ENCODE data around the gene ACOD1. TPM values are rescaled to one million over a fixed set of nuclear protein-coding genes. Genes with fewer than 3 reads are reported as not detected.
"Not testable (repeated sequence)": the region's sequence is repeated elsewhere in the genome, so short reads cannot be mapped to it uniquely, and the experiment has no call there.

Gene ACOD1
- not detected for polyA plus RNA-seq (2012; ENCODE audit: insufficient read depth, insufficient read length, low read depth)

DNA sequence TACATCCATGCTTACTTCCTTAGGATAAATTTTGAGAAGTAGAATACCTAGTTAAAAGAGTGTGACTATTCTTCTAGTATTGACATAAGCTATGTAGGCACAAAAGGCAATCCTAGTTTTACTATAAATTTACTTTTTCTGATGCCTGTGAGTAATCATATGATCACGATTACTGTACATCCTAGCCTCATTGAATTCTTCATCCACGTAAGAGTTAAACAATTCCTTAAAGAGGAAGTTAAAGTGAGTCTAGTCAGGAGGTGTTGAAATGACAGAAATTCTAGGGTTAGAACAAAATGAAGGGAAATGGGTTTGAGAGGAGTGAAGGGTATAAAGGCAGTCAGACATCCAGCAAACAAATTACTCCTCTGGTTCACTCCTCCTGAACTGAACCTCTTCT is at the start of gene ACOD1:
Gene ACOD1 (plus strand): TSS at position 363 of the 400 bp plus-strand sequence. CDS start 48 bp downstream, outside the sequence.
- no peaks in the 10 kb centered on the region for H3K9me3 ChIP-seq
- H3K36me3 ChIP-seq: no peaks in the 10 kb centered on the region
- H3K4me3 ChIP-seq (ENCODE audit: low read depth, low read length): no peak within 1 kb of the TSS
- no peaks in the 10 kb centered on the region; the same call in 1 of the 2 replicates for H3K27me3 ChIP-seq
- DNase-seq: no peak
- H3K4me1 ChIP-seq: no peaks in the 10 kb centered on the region
- TF ChIP-seq, protein P1, sequence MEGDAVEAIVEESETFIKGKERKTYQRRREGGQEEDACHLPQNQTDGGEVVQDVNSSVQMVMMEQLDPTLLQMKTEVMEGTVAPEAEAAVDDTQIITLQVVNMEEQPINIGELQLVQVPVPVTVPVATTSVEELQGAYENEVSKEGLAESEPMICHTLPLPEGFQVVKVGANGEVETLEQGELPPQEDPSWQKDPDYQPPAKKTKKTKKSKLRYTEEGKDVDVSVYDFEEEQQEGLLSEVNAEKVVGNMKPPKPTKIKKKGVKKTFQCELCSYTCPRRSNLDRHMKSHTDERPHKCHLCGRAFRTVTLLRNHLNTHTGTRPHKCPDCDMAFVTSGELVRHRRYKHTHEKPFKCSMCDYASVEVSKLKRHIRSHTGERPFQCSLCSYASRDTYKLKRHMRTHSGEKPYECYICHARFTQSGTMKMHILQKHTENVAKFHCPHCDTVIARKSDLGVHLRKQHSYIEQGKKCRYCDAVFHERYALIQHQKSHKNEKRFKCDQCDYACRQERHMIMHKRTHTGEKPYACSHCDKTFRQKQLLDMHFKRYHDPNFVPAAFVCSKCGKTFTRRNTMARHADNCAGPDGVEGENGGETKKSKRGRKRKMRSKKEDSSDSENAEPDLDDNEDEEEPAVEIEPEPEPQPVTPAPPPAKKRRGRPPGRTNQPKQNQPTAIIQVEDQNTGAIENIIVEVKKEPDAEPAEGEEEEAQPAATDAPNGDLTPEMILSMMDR (IDR thresholded peaks at IDR 0.05; ENCODE audit: low read depth, low read length): no peak

DNA sequence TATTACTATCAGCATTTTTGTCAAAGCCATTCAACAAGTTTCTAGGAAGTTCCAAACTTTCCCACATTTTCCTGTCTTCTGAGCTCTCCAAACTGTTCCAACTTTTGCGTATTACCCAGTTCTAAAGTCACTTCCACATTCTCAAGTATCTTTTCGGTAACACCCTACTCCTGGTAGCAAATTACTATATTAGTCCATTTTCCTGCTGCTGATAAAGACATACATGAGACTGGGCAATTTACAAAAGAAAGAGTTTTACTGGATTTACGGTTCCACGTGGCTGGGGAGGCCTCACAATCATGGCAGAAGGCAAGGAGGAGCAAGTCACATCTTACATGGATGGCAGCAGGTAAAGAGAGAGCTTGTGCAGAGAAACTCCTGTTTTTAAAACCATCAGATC is 49.2 kb upstream of the ACOD1 start:
- H3K27me3 ChIP-seq; H3K4me3 ChIP-seq (ENCODE audit: low read depth, low read length): not testable (repeated sequence)

DNA sequence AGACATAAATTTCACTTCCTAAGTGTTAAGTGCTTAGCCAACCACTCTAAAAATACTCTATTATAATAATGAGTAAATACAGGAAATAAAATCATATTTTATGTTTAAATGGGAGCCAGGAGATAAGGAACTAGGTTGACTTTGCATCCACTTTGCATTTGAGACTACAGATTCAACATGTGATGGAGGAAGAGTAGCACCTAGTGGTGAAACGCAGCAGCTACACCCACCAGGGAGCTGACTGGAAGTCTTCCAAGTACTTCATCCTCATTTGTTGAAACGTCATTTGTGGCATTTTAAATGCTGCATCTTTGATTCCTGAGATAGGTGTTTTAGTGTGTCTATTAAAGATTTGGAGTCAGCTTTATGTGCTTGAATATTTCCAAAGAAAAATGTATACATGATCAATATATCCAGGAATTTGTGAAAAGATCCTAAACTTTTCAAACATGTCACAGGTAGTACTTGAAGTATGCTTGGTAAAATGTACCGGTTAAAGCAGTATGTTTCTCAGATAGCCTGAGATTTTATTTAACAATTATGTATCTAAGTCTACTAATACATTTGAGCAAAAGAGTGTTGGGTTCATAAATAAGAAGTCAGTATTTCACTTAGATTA is 44.7 kb upstream of the ACOD1 start:
- peak; percentile 69 for DNase-seq
- no peaks in the 10 kb centered on the region for H3K9me3 ChIP-seq
- TF ChIP-seq, protein P1 (IDR thresholded peaks at IDR 0.05; ENCODE audit: low read depth, low read length): peak; percentile 100
- H3K4me1 ChIP-seq: no peaks in the 10 kb centered on the region
- no peaks in the 10 kb centered on the region for H3K36me3 ChIP-seq
- H3K27me3 ChIP-seq: no peaks in the 10 kb centered on the region
- no peak overlapping the region for H3K4me3 ChIP-seq (ENCODE audit: low read depth, low read length)

More for the DNA sequence above, 49.2 kb upstream of the ACOD1 start:
- not testable (repeated sequence) for H3K36me3 ChIP-seq, DNase-seq, H3K9me3 ChIP-seq, H3K4me1 ChIP-seq

DNA sequence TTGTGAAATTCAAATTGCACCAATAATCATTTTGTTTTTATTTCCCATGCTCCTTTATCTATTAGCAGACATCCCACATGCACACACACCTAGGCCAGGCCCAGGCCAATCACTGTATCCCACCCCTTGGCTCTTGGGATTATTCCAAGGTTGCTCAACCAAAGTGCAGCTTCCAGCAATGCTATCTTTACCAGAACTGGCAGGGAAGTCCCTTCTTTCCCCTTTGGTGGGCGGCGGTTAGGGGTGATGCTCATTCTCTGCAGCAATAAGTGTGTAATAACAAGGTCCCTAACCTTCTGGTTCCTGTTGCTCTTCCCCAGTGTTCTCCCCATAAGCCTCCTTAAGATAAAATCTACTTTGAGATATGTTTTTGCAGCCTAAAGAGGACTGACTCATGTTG is 43.8 kb upstream of the ACOD1 start:
- Histone ChIP-seq H3K9me3 (no peaks in the 10 kb centered on the region), H3K36me3 (no peaks in the 10 kb centered on the region), H3K4me3 (ENCODE audit: low read depth, low read length) (no peak overlapping the region), H3K27me3 (no peaks in the 10 kb centered on the region), H3K4me1 (no peaks in the 10 kb centered on the region)
- TF ChIP-seq, protein P1 (IDR thresholded peaks at IDR 0.05; ENCODE audit: low read depth, low read length): no peak
- no peak for DNase-seq

DNA sequence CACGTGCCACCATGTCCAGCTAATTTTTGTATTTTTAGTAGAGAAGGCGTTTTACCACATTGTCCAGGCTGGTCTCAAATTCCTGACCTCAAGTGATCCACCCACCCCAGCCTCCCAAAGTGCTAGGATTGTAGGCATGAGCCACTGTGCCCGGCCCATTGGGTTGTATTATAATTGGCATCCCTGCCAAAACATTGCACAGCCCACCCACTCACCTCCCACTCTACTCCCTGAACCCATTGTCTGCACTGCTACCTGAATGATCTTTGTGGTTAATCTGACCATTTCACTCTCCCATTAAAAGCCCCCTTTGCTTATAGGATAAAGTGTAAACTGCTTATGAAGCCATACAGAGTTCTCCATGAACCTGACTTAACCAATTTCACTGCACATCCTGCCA is 35.8 kb upstream of the ACOD1 start:
- H3K27me3 ChIP-seq: no peaks in the 10 kb centered on the region
- no peaks in the 10 kb centered on the region for H3K36me3 ChIP-seq
- no peak for DNase-seq
- H3K9me3 ChIP-seq: no peaks in the 10 kb centered on the region
- peaks cover 7% of the 10 kb centered on the region for H3K4me1 ChIP-seq
- H3K4me3 ChIP-seq (ENCODE audit: low read depth, low read length): no peak overlapping the region
- TF ChIP-seq, protein P1 (IDR thresholded peaks at IDR 0.05; ENCODE audit: low read depth, low read length): no peak

DNA sequence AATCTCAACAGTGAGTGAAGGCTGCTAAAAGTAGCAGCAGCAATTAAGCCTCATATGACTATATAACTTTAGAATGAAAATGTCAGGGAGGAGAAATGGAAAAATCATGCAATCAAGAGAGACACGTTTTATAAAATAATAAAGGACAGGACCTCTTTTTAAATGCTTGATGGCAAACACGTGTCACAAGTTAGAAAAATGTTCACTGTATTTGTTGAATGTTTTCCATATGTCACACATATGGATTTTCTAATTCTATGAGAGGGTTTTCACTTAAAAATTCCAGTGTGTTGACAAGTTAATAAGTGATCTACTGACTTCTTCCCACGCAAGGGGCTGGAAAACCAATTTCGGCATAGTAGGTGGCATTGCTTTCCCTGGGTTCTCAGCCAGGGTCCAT is 34.4 kb upstream of the ACOD1 start:
- DNase-seq: no peak
- no peaks in the 10 kb centered on the region for H3K27me3 ChIP-seq
- no peaks in the 10 kb centered on the region for H3K9me3 ChIP-seq
- TF ChIP-seq, protein P1 (IDR thresholded peaks at IDR 0.05; ENCODE audit: low read depth, low read length): no peak
- H3K4me1 ChIP-seq: peaks cover 14% of the 10 kb centered on the region
- no peaks in the 10 kb centered on the region for H3K36me3 ChIP-seq
- H3K4me3 ChIP-seq (ENCODE audit: low read depth, low read length): no peak overlapping the region

All from BE2C (cell line).